Measurements from ENCODE around the gene HS3ST5.
"Not testable (repeated sequence)": the region's sequence is repeated elsewhere in the genome, so short reads cannot be mapped to it uniquely, and the experiment has no call there.

HS3ST5 gene

GRCh38 chr6:114181664-114182063, 161.2 kb downstream of the HS3ST5 start:
- DNase-seq, result no peak

- DNase-seq, result no peak
Measured at GRCh38 chr6:114179411-114179810, 163.4 kb downstream of the HS3ST5 start.

GRCh38 chr6:114176726-114177125, 166.1 kb downstream of the HS3ST5 start:
- no peak for DNase-seq

GRCh38 chr6:114172576-114173260, 170.1 kb downstream of the HS3ST5 start:
- DNase-seq, result no peak

GRCh38 chr6:114171473-114171872, 171.3 kb downstream of the HS3ST5 start:
- DNase-seq, result no peak

GRCh38 chr6:114170958-114171387, 171.8 kb downstream of the HS3ST5 start:
- no peak for DNase-seq

GRCh38 chr6:114170372-114170771, 172.5 kb downstream of the HS3ST5 start:
- no peak for DNase-seq

GRCh38 chr6:114169763-114170162, 173.1 kb downstream of the HS3ST5 start:
- no peak for DNase-seq

GRCh38 chr6:114167583-114168576, 174.9 kb downstream of the HS3ST5 start:
- DNase-seq, result no peak

GRCh38 chr6:114164207-114164606, 178.6 kb downstream of the HS3ST5 start:
- DNase-seq, result no peak

GRCh38 chr6:114162691-114163347, 180.0 kb downstream of the HS3ST5 start:
- no peak for DNase-seq

GRCh38 chr6:114160881-114161280, 181.9 kb downstream of the HS3ST5 start:
- DNase-seq, result no peak

- no peak for DNase-seq
Measured at GRCh38 chr6:114159727-114160126, 183.1 kb downstream of the HS3ST5 start.

- no peak for DNase-seq
Measured at GRCh38 chr6:114158838-114159694, 183.8 kb downstream of the HS3ST5 start.

- DNase-seq, result no peak
Measured at GRCh38 chr6:114158411-114158810, 184.4 kb downstream of the HS3ST5 start.

GRCh38 chr6:114157848-114158247, 185.0 kb downstream of the HS3ST5 start:
- DNase-seq, result no peak

- DNase-seq, result no peak
Measured at GRCh38 chr6:114155763-114156162, 187.1 kb downstream of the HS3ST5 start.

- no peak for DNase-seq
Measured at GRCh38 chr6:114154812-114155211, 188.0 kb downstream of the HS3ST5 start.

- no peak for DNase-seq
Measured at GRCh38 chr6:114153448-114153847, 189.4 kb downstream of the HS3ST5 start.

GRCh38 chr6:114151064-114151690, 191.6 kb downstream of the HS3ST5 start:
- no peak for DNase-seq

GRCh38 chr6:114149182-114149581, 193.6 kb downstream of the HS3ST5 start:
- DNase-seq, result not testable (repeated sequence)

All from activated CD4-positive, alpha-beta T cell treated with anti-CD3 and anti-CD28 coated beads, Interleukin-2, Interleukin-6, amounts not matched to agents 100 ng/mL and 50 ng/mL, durations not matched to agents 16 hours and 8 hours (primary cell).